Pancreas (tissue), 10 donors: ENCODE measurements around the gene GRM4. TPM values are rescaled to one million over a fixed set of nuclear protein-coding genes. Genes with fewer than 3 reads are reported as not detected.

Experiments
- ATAC-seq, 4 donors: fragments of 200-7000 bp; cut with Tn5 transposase; one replicate each; pipeline versions ENCODE4 v1.8.0 to v1.9.1; 2020; ENCODE audit warnings: mild to moderate bottlenecking in 4 of 4, moderate library complexity in 4 of 4
- DNase-seq, 6 donors: peaks; one replicate each; pipeline ENCODE4 v3.0.0-alpha.2; 2020
- FAIRE-seq: peaks from 2 replicates; lab custom pipeline; 2012; peaks lifted over from hg19 to GRCh38; lab: Jason Lieb, UNC
- H3K27ac ChIP-seq, 4 donors: fragments of 200-600 bp; sonication (generic); 1 replicate in 3 of 4; 2 replicates in 1 of 4; pipeline versions ENCODE4 v1.5.0 to v1.8.0; 2020
- H3K27me3 ChIP-seq, 4 donors: fragments of 200-600 bp; one replicate each; pipeline ENCODE4 v1.8.0; 2021
- H3K36me3 ChIP-seq, 3 donors: fragments of 200-600 bp; sonication (generic) in 1 of 3; one replicate each; pipeline versions ENCODE4 v1.5.0 to v1.8.0; 2020 to 2021
- H3K4me1 ChIP-seq, 3 donors: fragments of 200-600 bp; one replicate each; pipeline ENCODE4 v1.8.0; 2021
- H3K4me3 ChIP-seq, 4 donors: fragments of 200-600 bp; sonication (generic) in 2 of 4; one replicate each; pipeline versions ENCODE4 v1.5.0 to v1.8.0; 2020 to 2021
- H3K9me3 ChIP-seq, 4 donors: fragments of 200-600 bp; one replicate each; pipeline ENCODE4 v1.8.0; 2021
- WGBS, 2 donors: extraction: QIAGEN DNeasy Blood & Tissue Kit; methylation state at CpG; one replicate each; pipeline ENCODE4 v1.1.7; 2013; 5-methylcytosine and 5-hydroxymethylcytosine counted together
- intact Hi-C, 3 donors: fragments of 100-400 bp; cut with DNase I; formaldehyde crosslinking; loops; one replicate each; pipeline versions ENCODE4 v1.11.1 to v1.14.2; 2022
- polyA plus RNA-seq, 2 donors: library from polyadenylated mRNA; stranded (reverse); fragments of 200-250 nt; gene quantifications; one replicate each; pipeline ENCODE4 v1.2.3, GENCODE V29; 2013
- total RNA-seq, 6 donors: library from RNA; stranded (reverse); fragmentation: NEBNext Ultra II Directional in 4 of 6; extraction: Animal tissue kit (Norgen Biotek cat#: 25700) in 4 of 6; gene quantifications; one replicate each; pipeline versions ENCODE4 v1.2.1 to v1.2.4, GENCODE V29; 2021 to 2023
- TF ChIP-seq, protein P1 (sequence below), 4 donors: fragments of 200-600 bp; sonication (generic) in 3 of 4; IDR thresholded peaks; one replicate each; pipeline versions ENCODE4 v1.5.0 to v1.8.0; 2021; ENCODE audit warnings: antibody characterized with exemption in 4 of 4
- donor health status: healthy with polysubstance abuse.
- donor health status: DM: no; HTN: no; CAD: no; lungs with moderate emphysema.
- donor health status: DM: no; HTN: no; CAD: no.
- donor health status: control.
- donor health status: control.
- donor health status: Bipolar disorder and iron deficiency.
- donor health status: DM: yes; HTN: yes; CAD: no.
- donor health status: DM: no; HTN: no; CAD: no.
- donor health status: DM: no; HTN: no; CAD: no.
- donor health status: DM: yes; HTN: yes; CAD: no.

GRM4 gene
- total and polyA plus RNA-seq, 8 donors = 0.23 to 6.8 (median 1.3) TPM

DNA sequence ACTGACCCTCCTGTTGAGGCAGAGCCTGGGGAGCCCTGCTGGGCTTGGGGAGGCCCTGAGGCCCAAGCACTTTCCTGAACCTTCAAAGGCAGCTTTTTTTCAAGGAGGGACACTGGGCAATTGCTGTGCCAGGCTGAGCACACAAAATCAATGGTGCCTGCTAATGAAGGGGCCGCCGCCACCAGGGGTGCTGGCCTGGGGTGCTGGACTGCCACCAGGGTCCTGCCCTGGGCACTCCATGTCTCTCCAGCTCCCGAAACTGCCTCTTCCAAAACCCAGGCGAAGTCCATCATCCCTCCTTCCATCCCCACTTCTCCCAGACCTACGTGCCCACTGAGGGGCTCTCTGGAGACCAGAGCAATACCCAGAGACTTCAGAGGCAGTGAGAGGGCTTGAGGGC, 145.6 kb downstream of the GRM4 start:
- Histone ChIP-seq H3K27me3 (no peaks in the 10 kb centered on the region), H3K4me1 (no peaks in the 10 kb centered on the region), H3K36me3 (no peaks in the 10 kb centered on the region), H3K27ac (no peak overlapping the region), H3K9me3 (no peaks in the 10 kb centered on the region), H3K4me3 (no peak overlapping the region)
- DNase-seq = peak in 1 of 6 donors; percentile 31
- TF ChIP-seq, protein P1, sequence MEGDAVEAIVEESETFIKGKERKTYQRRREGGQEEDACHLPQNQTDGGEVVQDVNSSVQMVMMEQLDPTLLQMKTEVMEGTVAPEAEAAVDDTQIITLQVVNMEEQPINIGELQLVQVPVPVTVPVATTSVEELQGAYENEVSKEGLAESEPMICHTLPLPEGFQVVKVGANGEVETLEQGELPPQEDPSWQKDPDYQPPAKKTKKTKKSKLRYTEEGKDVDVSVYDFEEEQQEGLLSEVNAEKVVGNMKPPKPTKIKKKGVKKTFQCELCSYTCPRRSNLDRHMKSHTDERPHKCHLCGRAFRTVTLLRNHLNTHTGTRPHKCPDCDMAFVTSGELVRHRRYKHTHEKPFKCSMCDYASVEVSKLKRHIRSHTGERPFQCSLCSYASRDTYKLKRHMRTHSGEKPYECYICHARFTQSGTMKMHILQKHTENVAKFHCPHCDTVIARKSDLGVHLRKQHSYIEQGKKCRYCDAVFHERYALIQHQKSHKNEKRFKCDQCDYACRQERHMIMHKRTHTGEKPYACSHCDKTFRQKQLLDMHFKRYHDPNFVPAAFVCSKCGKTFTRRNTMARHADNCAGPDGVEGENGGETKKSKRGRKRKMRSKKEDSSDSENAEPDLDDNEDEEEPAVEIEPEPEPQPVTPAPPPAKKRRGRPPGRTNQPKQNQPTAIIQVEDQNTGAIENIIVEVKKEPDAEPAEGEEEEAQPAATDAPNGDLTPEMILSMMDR (IDR thresholded peaks at IDR 0.05) = no peak
- 80% methylated on average over 5 of the region's 5 CpGs for WGBS, 2 donors
- intact Hi-C loops = no loop called here
- ATAC-seq = no peak
- FAIRE-seq = no peak

DNA sequence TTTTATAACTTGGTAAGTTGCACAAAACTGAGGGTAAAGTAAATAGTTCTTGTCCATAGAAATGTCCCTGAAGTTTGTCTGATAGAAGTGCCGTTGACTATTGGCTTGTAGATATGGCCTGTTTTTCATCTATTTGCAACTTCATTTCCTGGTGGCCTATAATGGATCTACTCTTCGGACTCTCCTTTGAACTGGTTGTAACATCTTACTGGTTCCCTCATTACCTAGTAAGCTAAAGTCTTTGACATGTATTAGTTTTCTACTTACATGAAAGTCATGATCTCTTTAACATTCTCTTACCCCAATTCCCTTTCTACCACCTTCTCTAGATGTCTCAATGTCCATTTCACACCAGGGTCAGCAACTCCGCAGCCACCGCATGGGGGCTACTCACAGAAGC, 146.3 kb downstream of the GRM4 start:
- TF ChIP-seq, protein P1 (IDR thresholded peaks at IDR 0.05) = no peak
- 75 to 77% methylated on average over 4 of the region's 4 CpGs for WGBS, 2 donors
- H3K36me3 ChIP-seq = no peaks in the 10 kb centered on the region
- DNase-seq (no peak), ATAC-seq (no peak), FAIRE-seq (no peak)
- H3K27me3 ChIP-seq = no peaks in the 10 kb centered on the region
- no peaks in the 10 kb centered on the region for H3K4me1 ChIP-seq
- intact Hi-C loops = no loop called here
- no peaks in the 10 kb centered on the region for H3K9me3 ChIP-seq
- H3K27ac ChIP-seq = no peak overlapping the region
- no peak overlapping the region for H3K4me3 ChIP-seq

DNA sequence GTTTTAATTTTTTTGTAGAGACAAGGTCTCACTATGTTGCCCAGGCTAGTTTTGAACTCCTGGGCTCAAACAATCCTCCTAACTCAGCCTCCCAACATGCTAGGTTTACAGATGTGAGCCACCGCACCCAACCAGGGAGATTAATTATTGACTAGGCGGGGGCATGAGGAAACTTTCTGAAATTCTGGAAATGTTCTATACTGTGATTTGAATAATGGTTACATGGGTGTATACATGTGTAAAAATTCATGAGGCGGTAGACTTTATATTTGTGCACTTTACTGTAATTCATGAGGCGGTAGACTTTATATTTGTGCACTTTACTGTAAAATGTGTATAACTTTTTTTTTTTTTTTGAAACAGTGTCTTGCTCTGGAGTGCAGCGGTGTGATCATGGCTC, 147.2 kb downstream of the GRM4 start:
- no peak for DNase-seq
- H3K9me3 ChIP-seq = no peaks in the 10 kb centered on the region
- TF ChIP-seq, protein P1 (IDR thresholded peaks at IDR 0.05) = no peak
- H3K36me3 ChIP-seq = no peaks in the 10 kb centered on the region
- intact Hi-C loops = no loop called here
- no peak overlapping the region for H3K4me3 ChIP-seq
- no peak for FAIRE-seq
- H3K27me3 ChIP-seq = no peaks in the 10 kb centered on the region
- ATAC-seq = no peak
- H3K4me1 ChIP-seq = no peaks in the 10 kb centered on the region
- H3K27ac ChIP-seq = no peak overlapping the region
- 93 to 96% methylated on average over 5 of the region's 5 CpGs for WGBS, 2 donors

DNA sequence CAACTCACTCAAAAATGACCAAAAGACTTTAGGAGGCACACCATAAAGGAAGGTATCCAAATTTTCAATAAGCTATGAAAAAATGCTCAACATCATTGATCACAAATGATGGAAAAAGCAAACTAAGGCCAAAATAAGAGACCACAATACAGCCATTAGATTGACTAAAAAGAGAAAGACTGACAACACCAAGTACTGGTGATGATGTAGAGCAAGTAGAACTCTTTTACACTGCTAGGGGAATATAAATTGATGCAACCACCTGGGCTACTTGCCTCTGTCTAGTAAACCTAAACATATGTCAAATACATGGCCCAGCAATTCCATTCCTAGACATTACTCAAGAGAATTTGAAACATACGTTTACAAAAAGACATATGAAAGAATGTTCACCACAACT, 148.6 kb downstream of the GRM4 start:
- Histone ChIP-seq H3K9me3 (no peaks in the 10 kb centered on the region), H3K4me1 (no peaks in the 10 kb centered on the region), H3K27me3 (no peaks in the 10 kb centered on the region), H3K4me3 (no peak overlapping the region), H3K27ac (no peak overlapping the region), H3K36me3 (no peaks in the 10 kb centered on the region)
- no peak for ATAC-seq
- TF ChIP-seq, protein P1 (IDR thresholded peaks at IDR 0.05) = no peak
- intact Hi-C loops = no loop called here
- FAIRE-seq = no peak
- 93 to 94% methylated on average over 1 of the region's 1 CpG for WGBS, 2 donors
- no peak for DNase-seq

DNA sequence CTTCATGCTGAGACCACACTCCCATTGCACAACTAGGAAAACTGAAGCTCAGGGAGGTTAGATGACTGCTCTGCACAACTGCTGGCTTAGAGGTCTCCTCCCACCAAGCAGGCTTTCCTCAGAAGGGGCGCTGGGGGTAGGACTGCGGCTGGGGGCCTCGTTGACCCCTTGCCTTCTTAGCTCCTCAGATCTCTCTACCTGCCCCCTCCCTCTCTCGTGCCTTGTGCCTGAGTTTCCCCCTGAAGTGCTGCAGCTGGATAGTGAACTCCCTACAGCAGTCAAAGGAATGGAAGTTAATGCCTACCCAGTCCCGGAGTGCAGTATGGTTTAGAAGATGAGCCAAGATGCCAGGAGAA, 149.8 kb downstream of the GRM4 start:
- no peaks in the 10 kb centered on the region for H3K4me1 ChIP-seq
- no peaks in the 10 kb centered on the region for H3K36me3 ChIP-seq
- 54 to 57% methylated on average over 5 of the region's 5 CpGs for WGBS, 2 donors
- no peak for FAIRE-seq
- no peak overlapping the region for H3K4me3 ChIP-seq
- H3K9me3 ChIP-seq = no peaks in the 10 kb centered on the region
- DNase-seq = no peak
- TF ChIP-seq, protein P1 (IDR thresholded peaks at IDR 0.05) = no peak
- intact Hi-C loops = no loop called here
- peak overlapping the region in 1 of 4 donors; percentile 52 for H3K27ac ChIP-seq
- no peak for ATAC-seq
- no peaks in the 10 kb centered on the region for H3K27me3 ChIP-seq
